GM10266 (cell line): ENCODE measurements around the gene USH1G.

ENCODE experiments used
- DNase-seq: peaks from one replicate; pipeline ENCODE4 v3.0.0; 2012; ENCODE audit errors: extremely low spot score
- CTCF ChIP-seq: IDR thresholded peaks from 2 replicates; pipeline ENCODE4 v1.5.1; 2012; ENCODE audit warnings: mild to moderate bottlenecking, low read depth; ENCODE audit not compliant: control insufficient read depth, insufficient read depth; ENCODE audit errors: missing control alignments

The USH1G gene

GRCh38 chr17:74883241-74883745, 39.8 kb downstream of the USH1G start:
- DNase-seq: no peak
- TF ChIP-seq CTCF: no peak

GRCh38 chr17:74882517-74883240, 40.4 kb downstream of the USH1G start:
- TF ChIP-seq CTCF: no peak
- DNase-seq: no peak

GRCh38 chr17:74881073-74881472, 42.0 kb downstream of the USH1G start:
- no peak for TF ChIP-seq CTCF
- DNase-seq: no peak

GRCh38 chr17:74879308-74879707, 43.7 kb downstream of the USH1G start:
- TF ChIP-seq CTCF: no peak
- DNase-seq: no peak

GRCh38 chr17:74878658-74879057, 44.4 kb downstream of the USH1G start:
- TF ChIP-seq CTCF: no peak

GRCh38 chr17:74877592-74878548, 45.2 kb downstream of the USH1G start:
- no peak for TF ChIP-seq CTCF

More at GRCh38 chr17:74878658-74879057, 44.4 kb downstream of the USH1G start:
- no peak for DNase-seq

GRCh38 chr17:74875977-74876593, 47.0 kb downstream of the USH1G start:
- DNase-seq: no peak

More at GRCh38 chr17:74877592-74878548, 45.2 kb downstream of the USH1G start:
- no peak for DNase-seq

More at GRCh38 chr17:74875977-74876593, 47.0 kb downstream of the USH1G start:
- TF ChIP-seq CTCF: no peak
